GM10266 (cell line): ENCODE measurements around the gene SLC35F2.
A peak's percentile ranks its signal among the peaks of the same experiment; 100 is the strongest.
"Not testable (repeated sequence)": the region's sequence is repeated elsewhere in the genome, so short reads cannot be mapped to it uniquely, and the experiment has no call there.

Experiments used
- DNase-seq: peaks from one replicate; pipeline ENCODE4 v3.0.0; 2012; ENCODE audit errors: extremely low spot score
- TF ChIP-seq, protein P1 (sequence below): IDR thresholded peaks from 2 replicates; pipeline ENCODE4 v1.5.1; 2012; ENCODE audit warnings: mild to moderate bottlenecking, low read depth; ENCODE audit not compliant: control insufficient read depth, insufficient read depth; ENCODE audit errors: missing control alignments

SLC35F2 gene

DNA sequence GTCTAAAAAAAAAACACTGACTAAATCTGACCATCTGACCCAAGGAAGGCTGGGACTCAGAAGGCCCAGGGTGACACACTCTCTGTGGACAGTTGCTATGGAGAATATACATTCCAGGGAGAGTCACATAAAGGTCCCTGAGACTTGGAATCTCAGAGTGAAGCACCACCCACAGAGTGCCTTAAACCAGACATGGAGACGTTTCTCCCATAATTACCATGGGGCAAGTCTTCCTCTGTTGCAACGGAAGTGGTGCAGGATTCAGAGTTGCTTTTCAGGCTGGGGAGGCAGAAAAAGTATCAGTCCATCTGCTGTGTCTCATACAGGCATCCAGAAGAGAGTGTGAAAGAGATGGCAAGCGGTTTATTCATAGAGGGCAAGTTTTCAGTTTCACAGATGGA is 88.0 kb downstream of the SLC35F2 start:
- no peak for DNase-seq
- TF ChIP-seq, protein P1, sequence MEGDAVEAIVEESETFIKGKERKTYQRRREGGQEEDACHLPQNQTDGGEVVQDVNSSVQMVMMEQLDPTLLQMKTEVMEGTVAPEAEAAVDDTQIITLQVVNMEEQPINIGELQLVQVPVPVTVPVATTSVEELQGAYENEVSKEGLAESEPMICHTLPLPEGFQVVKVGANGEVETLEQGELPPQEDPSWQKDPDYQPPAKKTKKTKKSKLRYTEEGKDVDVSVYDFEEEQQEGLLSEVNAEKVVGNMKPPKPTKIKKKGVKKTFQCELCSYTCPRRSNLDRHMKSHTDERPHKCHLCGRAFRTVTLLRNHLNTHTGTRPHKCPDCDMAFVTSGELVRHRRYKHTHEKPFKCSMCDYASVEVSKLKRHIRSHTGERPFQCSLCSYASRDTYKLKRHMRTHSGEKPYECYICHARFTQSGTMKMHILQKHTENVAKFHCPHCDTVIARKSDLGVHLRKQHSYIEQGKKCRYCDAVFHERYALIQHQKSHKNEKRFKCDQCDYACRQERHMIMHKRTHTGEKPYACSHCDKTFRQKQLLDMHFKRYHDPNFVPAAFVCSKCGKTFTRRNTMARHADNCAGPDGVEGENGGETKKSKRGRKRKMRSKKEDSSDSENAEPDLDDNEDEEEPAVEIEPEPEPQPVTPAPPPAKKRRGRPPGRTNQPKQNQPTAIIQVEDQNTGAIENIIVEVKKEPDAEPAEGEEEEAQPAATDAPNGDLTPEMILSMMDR, result no peak

DNA sequence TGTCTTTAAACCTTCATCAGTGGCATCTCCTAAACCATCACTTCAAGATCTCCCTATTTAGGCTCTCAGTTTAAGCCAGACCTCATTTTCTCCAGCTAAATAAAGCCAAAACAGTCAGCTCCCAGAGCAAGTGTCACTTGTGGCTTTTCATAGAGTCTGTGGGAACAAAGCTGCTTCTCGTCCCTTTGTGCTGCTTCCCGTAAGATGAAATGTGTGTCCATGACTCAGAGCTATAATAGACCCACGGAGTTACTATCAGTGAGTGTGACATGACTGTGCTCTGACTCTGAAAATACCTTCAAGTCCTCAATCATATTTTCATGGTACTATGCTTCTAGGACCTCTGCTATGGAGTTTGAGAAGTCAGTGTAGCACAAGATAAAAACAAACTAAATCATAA is 89.4 kb downstream of the SLC35F2 start:
- TF ChIP-seq, protein P1, result no peak
- DNase-seq, result no peak

DNA sequence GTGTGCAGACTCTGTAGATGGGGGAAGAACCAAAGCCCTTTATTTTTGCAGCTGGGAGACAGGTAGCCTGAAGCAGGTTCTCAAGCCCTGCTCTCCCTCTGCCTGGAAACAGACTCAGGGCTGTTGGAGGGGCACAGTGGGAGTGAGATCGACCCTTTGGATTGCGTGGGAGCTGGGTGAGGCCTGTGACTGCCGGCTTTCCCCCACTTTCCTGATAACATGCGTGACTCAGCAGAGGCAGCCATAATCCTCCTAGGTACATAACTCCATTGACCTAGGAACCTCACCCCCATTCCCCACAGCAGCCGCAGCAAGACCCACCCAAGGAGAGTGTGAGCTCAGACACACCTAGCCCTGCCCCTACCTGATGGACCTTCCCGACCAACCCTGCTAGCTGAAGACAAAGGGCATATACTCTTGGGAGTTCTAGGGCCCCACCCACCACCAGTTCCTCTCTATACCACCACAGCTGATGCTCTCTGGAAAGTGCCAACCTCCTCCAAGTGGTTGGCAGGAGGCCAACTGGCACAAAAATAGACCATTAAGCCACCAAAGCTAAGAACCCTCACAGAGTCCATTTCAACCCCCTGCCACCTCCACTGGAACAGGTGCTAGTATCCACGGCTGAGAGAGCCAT is 99.8 kb downstream of the SLC35F2 start:
- DNase-seq, result not testable (repeated sequence)

DNA sequence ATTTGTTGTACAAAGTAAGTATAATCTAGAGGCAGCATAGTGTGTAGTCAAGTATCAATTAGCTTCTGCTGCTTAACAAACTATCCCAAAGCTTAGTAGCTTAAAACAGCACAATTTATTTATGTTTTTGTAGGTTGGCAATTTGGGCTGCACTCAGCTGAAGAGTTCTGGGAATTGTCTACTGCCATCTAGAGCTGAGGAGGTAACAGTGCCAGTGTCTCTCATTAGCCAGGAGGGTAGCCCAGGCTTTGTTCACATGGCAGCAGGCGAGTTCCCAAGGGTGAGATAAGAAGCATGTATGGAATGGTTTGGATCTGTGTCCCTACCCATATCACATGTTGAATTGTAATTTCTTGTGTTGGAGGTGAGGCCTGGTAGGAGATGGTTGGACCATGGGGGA is 100.9 kb downstream of the SLC35F2 start:
- no peak for DNase-seq
- TF ChIP-seq, protein P1, result peak; percentile 14

DNA sequence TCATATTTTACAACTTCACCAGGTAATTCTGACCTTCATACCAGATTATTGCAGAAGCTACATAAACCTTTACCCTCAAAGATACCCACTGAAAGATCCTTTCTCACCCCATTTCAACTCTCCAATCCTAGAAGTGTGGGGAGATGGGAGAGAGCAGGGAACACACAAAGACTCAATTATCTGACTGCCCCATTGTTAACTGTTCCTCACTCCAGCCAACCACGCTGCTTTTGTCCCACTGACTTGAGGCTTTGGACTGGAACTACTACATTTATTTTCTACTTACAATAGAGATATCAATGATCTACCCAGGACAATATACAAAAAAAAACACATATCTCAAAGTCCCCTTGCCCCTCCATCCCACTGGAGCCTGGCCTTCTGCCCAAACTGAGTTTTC is 102.0 kb downstream of the SLC35F2 start:
- TF ChIP-seq, protein P1, result no peak
- no peak for DNase-seq

DNA sequence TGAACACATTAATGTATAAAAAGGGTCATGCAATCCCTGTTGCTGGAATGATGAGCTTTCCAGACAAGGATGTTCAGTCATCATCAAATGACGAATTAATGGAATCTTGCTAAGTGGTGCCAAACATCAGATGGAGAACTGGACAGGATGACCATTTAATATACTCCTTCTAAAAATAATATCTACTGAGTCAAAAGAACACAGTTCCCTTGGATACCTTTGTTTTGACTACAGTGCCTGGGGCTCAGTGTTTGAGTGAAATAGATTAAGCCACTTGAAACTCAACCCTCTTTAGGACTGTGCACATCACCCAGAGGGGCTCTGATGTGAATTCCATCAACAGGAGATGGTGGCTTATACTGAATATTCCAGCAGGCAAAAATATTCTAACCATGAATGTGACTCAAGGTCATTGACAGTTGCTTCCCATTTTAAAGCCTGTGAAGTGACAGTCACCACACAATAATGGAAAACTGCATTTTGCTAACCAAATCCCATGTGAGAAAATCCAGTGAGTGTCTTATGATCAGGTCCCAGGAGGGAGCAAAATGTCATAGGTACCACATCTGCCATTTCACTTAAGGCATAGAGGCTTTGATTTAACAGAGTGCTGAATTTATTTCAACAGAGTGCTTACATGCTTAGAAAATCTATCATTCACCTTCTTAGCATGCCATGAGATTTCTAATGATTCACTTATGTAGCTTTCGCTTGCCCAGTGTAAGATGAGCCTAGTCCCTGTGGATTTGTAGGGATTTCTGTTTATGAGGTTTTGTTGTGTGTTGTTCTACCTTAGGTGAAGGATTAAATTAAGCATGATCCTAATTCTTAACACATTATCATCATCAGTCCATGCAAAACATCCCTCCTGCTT is 105.4 kb downstream of the SLC35F2 start:
- TF ChIP-seq, protein P1, result no peak
- DNase-seq, result no peak

DNA sequence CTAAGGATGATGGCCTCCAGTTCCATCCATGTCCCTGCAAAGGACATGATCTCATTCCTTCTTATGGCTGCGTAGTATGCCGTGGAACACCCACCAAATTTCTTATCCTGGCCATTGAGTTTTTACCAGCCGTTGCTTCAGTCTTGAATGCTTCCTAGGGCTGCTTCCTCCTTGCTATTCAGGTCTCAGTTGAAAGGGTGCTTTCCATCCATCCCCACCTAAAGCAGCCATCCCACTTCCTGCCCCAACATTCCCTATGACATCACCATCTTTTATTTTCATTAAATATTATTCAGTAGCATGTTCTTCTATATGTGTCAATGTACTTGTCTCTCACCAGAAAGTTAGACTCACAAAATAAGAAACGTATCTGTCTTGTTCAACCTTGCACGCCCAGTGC is 106.1 kb downstream of the SLC35F2 start:
- no peak for DNase-seq
- TF ChIP-seq, protein P1, result no peak
